ENCODE results near the gene SLC19A2.

- TF ChIP-seq POLR2AphosphoS5 (IDR thresholded peaks at IDR 0.05) (no peak), CTCF (IDR thresholded peaks at IDR 0.05) (no peak), POLR2A (IDR thresholded peaks at IDR 0.05) (no peak)
Observed at GRCh38 chr1:169495916-169496315, 10.2 kb upstream of the SLC19A2 start.

All from prostate gland (tissue), 2 donors.